Activated CD8-positive, alpha-beta T cell treated with anti-CD3 and anti-CD28 coated beads for 36 hours (primary cell): ENCODE data around the gene PRG2. TPM values are rescaled to one million over a fixed set of nuclear protein-coding genes. Genes with fewer than 3 reads are reported as not detected.

ENCODE experiments used
- ATAC-seq: fragments of 200-7000 bp; cut with Tn5 transposase; one replicate; pipeline ENCODE4 v1.10.0; 2021; ENCODE audit warnings: mild to moderate bottlenecking, moderate library complexity
- CTCF ChIA-PET: fragments of 350-600 bp; sonication (Branson Sonifier 250); formaldehyde crosslinking; loops from one replicate; lab custom pipeline; 2021; ENCODE audit warnings: antibody characterized with exemption; lab: Charles Lee
- POLR2A ChIA-PET: fragments of 350-600 bp; sonication (Branson Sonifier 250); formaldehyde crosslinking; loops from one replicate; lab custom pipeline; 2021; ENCODE audit warnings: antibody characterized with exemption; lab: Charles Lee
- DNase-seq: peaks from one replicate; pipeline ENCODE4 v3.0.0-alpha.2; 2020
- H3K27ac Mint-ChIP-seq: one replicate; pipeline ENCODE4 v1.8.0; 2021; ENCODE audit warnings: mild to moderate bottlenecking, mixed read lengths
- H3K27me3 Mint-ChIP-seq: one replicate; pipeline ENCODE4 v1.8.0; 2021; ENCODE audit warnings: mixed read lengths
- H3K36me3 Mint-ChIP-seq: one replicate; pipeline ENCODE4 v1.8.0; 2021; ENCODE audit warnings: low read depth, mixed read lengths
- H3K4me1 Mint-ChIP-seq: one replicate; pipeline ENCODE4 v1.8.0; 2021; ENCODE audit warnings: low read depth, mixed read lengths
- H3K4me3 Mint-ChIP-seq: one replicate; pipeline ENCODE4 v1.8.0; 2021; ENCODE audit warnings: mild to moderate bottlenecking, moderate library complexity, mixed read lengths
- H3K9me3 Mint-ChIP-seq: one replicate; pipeline ENCODE4 v1.8.0; 2021; ENCODE audit warnings: mixed read lengths
- CTCF ChIP-seq: fragments of 200-600 bp; IDR thresholded peaks from one replicate; pipeline ENCODE4 v1.8.0; 2022; ENCODE audit warnings: antibody characterized with exemption, mild to moderate bottlenecking
- intact Hi-C: fragments of 100-400 bp; cut with micrococcal nuclease; formaldehyde crosslinking; loops from one replicate; pipeline ENCODE4 v1.10.0; 2022
- total RNA-seq, 2 experiments: library from RNA; stranded (reverse); gene quantifications; one replicate each; pipeline ENCODE4 v1.2.3, GENCODE V29; 2021

Gene PRG2
- total RNA-seq, 2 experiments from 2014 or later: 0.43 to 2.3 TPM

DNA sequence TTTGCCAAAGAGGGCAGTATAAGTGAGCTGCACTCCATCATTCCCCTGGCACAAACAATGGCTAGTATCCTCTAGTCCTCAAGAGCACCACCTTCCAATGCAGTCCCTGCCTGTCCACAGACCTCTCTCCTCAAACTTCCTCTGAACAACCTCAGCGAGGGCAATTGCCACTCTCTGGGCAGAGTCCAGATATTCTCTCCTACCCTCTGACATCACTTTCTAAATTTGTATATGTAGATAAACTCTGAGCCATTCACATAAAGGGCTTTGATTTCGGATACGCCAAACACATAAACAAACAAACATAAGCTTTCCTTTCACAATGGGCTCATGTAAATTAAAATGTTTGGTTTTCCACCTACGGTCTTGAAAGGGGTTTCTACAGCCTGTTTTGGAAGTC is 39.5 kb upstream of the PRG2 start:
- POLR2A ChIA-PET: interaction anchor here (1.4 kb wide), 1 partner anchor 63 kb away, joined by 3 read pairs; no protein-coding TSS in a partner anchor
- ATAC-seq (no peak), DNase-seq (no peak)
- Mint-ChIP-seq H3K36me3 (peaks cover 23% of the 10 kb centered on the region), H3K4me1 (peaks cover 17% of the 10 kb centered on the region), H3K27ac (no peak overlapping the region), H3K4me3 (no peak overlapping the region), H3K27me3 (no peaks in the 10 kb centered on the region), H3K9me3 (no peaks in the 10 kb centered on the region)
- no peak for TF ChIP-seq CTCF
- CTCF ChIA-PET: interaction anchor here (1.1 to 7.1 kb wide), 4 partner anchors 21 to 97 kb away, joined by 3 to 84 read pairs (median 7); no protein-coding TSS in a partner anchor
- intact Hi-C loops: no loop called here

GRCh38 chr11:57428643-57429042 is 38.2 kb upstream of the PRG2 start:
- ChIA-PET CTCF (interaction anchor here (0.9 to 7.1 kb wide), 4 partner anchors 27 to 98 kb away, joined by 3 to 84 read pairs (median 11); no protein-coding TSS in a partner anchor), POLR2A (interaction anchor here (1.4 to 15.1 kb wide), 3 partner anchors 11 to 28 kb away, joined by 4 to 264 read pairs (median 5); no protein-coding TSS in a partner anchor)
- no peak for TF ChIP-seq CTCF
- Mint-ChIP-seq H3K9me3 (no peaks in the 10 kb centered on the region), H3K27ac (no peak overlapping the region), H3K36me3 (peaks cover 36% of the 10 kb centered on the region), H3K4me3 (no peak overlapping the region), H3K27me3 (no peaks in the 10 kb centered on the region), H3K4me1 (peaks cover 27% of the 10 kb centered on the region)
- intact Hi-C loops: no loop called here
- DNase-seq: no peak
- ATAC-seq: no peak

- ATAC-seq (no peak), DNase-seq (no peak)
- POLR2A ChIA-PET: interaction anchor here (0.6 to 15.1 kb wide), 9 partner anchors 9 to 101 kb away, joined by 3 to 264 read pairs (median 3); partner anchors contain the start of gene RTN4RL2
- H3K36me3 Mint-ChIP-seq: peaks cover 45% of the 10 kb centered on the region
- intact Hi-C loops: no loop called here
- peak overlapping the region; percentile 92 for H3K4me3 Mint-ChIP-seq
- H3K9me3 Mint-ChIP-seq: no peaks in the 10 kb centered on the region
- no peaks in the 10 kb centered on the region for H3K27me3 Mint-ChIP-seq
- H3K4me1 Mint-ChIP-seq: peaks cover 31% of the 10 kb centered on the region
- H3K27ac Mint-ChIP-seq: peak overlapping the region; percentile 95
- CTCF ChIA-PET: interaction anchor here (0.9 to 7.1 kb wide), 6 partner anchors 9 to 99 kb away, joined by 3 to 84 read pairs (median 6); no protein-coding TSS in a partner anchor
- no peak for TF ChIP-seq CTCF
Observed at GRCh38 chr11:57427727-57428082, 37.3 kb upstream of the PRG2 start.

DNA sequence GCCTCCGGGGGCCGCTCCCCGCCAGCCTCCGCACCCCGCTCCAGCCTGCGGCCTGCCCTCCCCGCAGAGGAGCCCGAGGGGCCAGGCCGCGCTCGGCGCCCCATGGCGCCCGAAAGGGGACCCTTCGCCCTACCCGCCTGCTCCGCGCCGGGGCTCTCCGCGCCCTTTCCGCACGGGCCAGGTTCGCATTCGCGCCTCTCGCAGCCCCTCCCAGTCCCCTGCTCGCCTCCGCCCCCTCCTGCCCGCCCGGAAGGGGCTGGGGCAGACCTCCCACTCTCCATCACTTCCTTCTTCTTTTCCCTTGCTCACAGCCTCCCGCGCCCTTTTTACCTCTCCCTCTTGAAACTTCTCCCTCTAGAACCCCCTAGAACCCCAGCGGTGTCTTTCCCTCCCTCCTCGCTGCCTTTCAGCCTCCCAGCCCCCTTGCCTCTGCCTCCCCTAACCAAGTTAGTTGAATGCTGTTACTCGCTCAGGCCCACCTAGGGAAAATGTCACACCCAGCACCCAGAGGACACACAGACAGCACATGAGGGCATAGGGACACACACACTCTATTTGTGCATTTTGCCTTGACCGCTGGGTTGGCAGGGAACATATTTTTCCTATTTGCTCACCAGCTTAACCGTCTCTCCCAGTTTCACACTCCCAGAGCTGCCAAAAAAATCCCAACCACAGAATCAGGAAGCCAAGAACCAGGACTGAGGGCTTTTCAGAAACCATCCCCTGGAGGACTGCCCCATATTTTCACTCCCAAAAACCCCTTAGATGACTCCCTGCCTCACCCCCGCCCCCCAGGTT is 36.7 kb upstream of the PRG2 start, which contains the start of gene SLC43A3:
Gene SLC43A3, minus strand, starts transcription at position 193 of the 798 bp plus-strand sequence. CDS start 949 bp downstream, outside the sequence.
- POLR2A ChIA-PET: interaction anchor here (0.6 to 15.1 kb wide), 15 partner anchors 8 to 102 kb away, joined by 3 to 264 read pairs (median 4); partner anchors contain the start of genes RTN4RL2, SLC43A1 and TNKS1BP1
- Mint-ChIP-seq H3K27me3 (no peaks in the 10 kb centered on the region), H3K4me3 (peak within 1 kb of the TSS; percentile 92), H3K27ac (peak within 1 kb of the TSS; percentile 95), H3K9me3 (no peaks in the 10 kb centered on the region), H3K36me3 (peaks cover 51% of the 10 kb centered on the region), H3K4me1 (peaks cover 34% of the 10 kb centered on the region)
- ATAC-seq (peak; percentile 74), DNase-seq (peak; percentile 85)
- TF ChIP-seq CTCF: no peak
- CTCF ChIA-PET: interaction anchor here (0.9 to 7.1 kb wide), 10 partner anchors 9 to 103 kb away, joined by 3 to 84 read pairs (median 4); partner anchors contain the start of gene TIMM10
- intact Hi-C loops: no loop called here
